OCI-LY1 (cell line): ENCODE measurements around the gene ANXA6.
"Not testable (repeated sequence)": the region's sequence is repeated elsewhere in the genome, so short reads cannot be mapped to it uniquely, and the experiment has no call there.

Experiments used
- H2AFZ ChIP-seq: fragments of 200-600 bp; sonication (generic), shearing (Covaris generic); 2 replicates; pipeline ENCODE4 v1.6.0; 2014; ENCODE audit warnings: antibody characterized with exemption, mild to moderate bottlenecking, low read length
- H3F3A ChIP-seq: fragments of 200-600 bp; sonication (generic), shearing (Covaris generic); 2 replicates; pipeline ENCODE4 v1.6.0; 2014; ENCODE audit warnings: mild to moderate bottlenecking, antibody characterized with exemption, low read length, moderate library complexity; ENCODE audit not compliant: insufficient read depth
- H3K27ac ChIP-seq: fragments of 200-600 bp; sonication (generic); 2 replicates; pipeline ENCODE4 v1.5.1; 2014; ENCODE audit warnings: low read length, mixed run types, mild to moderate bottlenecking, low read depth; ENCODE audit not compliant: poor library complexity, severe bottlenecking
- H3K27me3 ChIP-seq: fragments of 200-600 bp; sonication (generic); 2 replicates; pipeline ENCODE4 v1.6.0; 2014; ENCODE audit warnings: antibody characterized with exemption, mild to moderate bottlenecking, low read length, moderate library complexity; ENCODE audit not compliant: insufficient read depth
- H3K36me3 ChIP-seq: fragments of 200-600 bp; sonication (generic); 2 replicates; pipeline ENCODE4 v1.6.1; 2014; ENCODE audit warnings: mild to moderate bottlenecking, antibody characterized with exemption, low read length, moderate library complexity, mixed read lengths; ENCODE audit not compliant: insufficient read depth
- H3K4me1 ChIP-seq: fragments of 200-600 bp; sonication (generic); 2 replicates; pipeline ENCODE4 v1.5.1; 2014; ENCODE audit warnings: mild to moderate bottlenecking, low read length, moderate library complexity; ENCODE audit not compliant: insufficient read depth, severe bottlenecking
- H3K4me2 ChIP-seq: fragments of 200-600 bp; sonication (generic), shearing (Covaris generic); 2 replicates; pipeline ENCODE4 v1.6.1; 2014; ENCODE audit warnings: low read length
- H3K4me3 ChIP-seq: fragments of 200-600 bp; sonication (generic); 2 replicates; pipeline ENCODE4 v1.5.1; 2014; ENCODE audit warnings: low read length, low read depth, mild to moderate bottlenecking, mixed read lengths; ENCODE audit not compliant: poor library complexity, severe bottlenecking
- H3K79me2 ChIP-seq: fragments of 200-600 bp; shearing (Covaris generic); 2 replicates; pipeline ENCODE4 v1.6.1; 2016; ENCODE audit warnings: mixed run types, low read length, mixed read lengths; ENCODE audit not compliant: insufficient read depth
- H3K9ac ChIP-seq: fragments of 200-600 bp; sonication (generic), shearing (Covaris generic); 2 replicates; pipeline ENCODE4 v1.6.1; 2014; ENCODE audit warnings: mild to moderate bottlenecking, low read length, mixed read lengths
- H3K9me2 ChIP-seq: fragments of 200-600 bp; sonication (generic), shearing (Covaris generic); 2 replicates; pipeline ENCODE4 v1.6.1; 2014; ENCODE audit warnings: low read depth, mild to moderate bottlenecking, low read length, mixed read lengths
- H3K9me3 ChIP-seq: fragments of 200-600 bp; shearing (Covaris generic); 2 replicates; pipeline ENCODE4 v1.6.1; 2014; ENCODE audit warnings: low read length, mixed read lengths
- H4K20me1 ChIP-seq: fragments of 200-600 bp; sonication (generic), shearing (Covaris generic); 2 replicates; pipeline ENCODE4 v1.6.0; 2016; ENCODE audit warnings: mild to moderate bottlenecking, low read length; ENCODE audit not compliant: insufficient read depth
- CTCF ChIP-seq: fragments of 200-600 bp; sonication (generic), shearing (Covaris generic); IDR thresholded peaks from 2 replicates; pipeline ENCODE4 v1.5.1; 2017; ENCODE audit warnings: mild to moderate bottlenecking, antibody characterized with exemption, low read length, moderate library complexity, mixed read lengths
- EZH2 ChIP-seq: fragments of 200-600 bp; sonication (generic), shearing (Covaris generic); IDR thresholded peaks from 2 replicates; pipeline ENCODE4 v1.8.0; 2017; ENCODE audit warnings: borderline replicate concordance, mixed run types, mild to moderate bottlenecking, antibody characterized with exemption, low read length, moderate library complexity, mixed read lengths

The ANXA6 gene

GRCh38 chr5:151178777-151179488 lies 21.4 kb upstream of the ANXA6 start:
- Histone ChIP-seq H3K9me2 (no peaks in the 10 kb centered on the region), H3K4me1 (no peaks in the 10 kb centered on the region), H3K4me3 (no peak overlapping the region), H3K79me2 (no peaks in the 10 kb centered on the region), H3F3A (no peaks in the 10 kb centered on the region), H2AFZ (no peak overlapping the region), H3K9ac (no peak overlapping the region), H3K4me2 (no peak overlapping the region), H4K20me1 (no peaks in the 10 kb centered on the region), H3K9me3 (no peaks in the 10 kb centered on the region), H3K36me3 (peaks cover 64% of the 10 kb centered on the region), H3K27ac (no peak overlapping the region), H3K27me3 (no peaks in the 10 kb centered on the region)
- no peak for TF ChIP-seq EZH2

DNA sequence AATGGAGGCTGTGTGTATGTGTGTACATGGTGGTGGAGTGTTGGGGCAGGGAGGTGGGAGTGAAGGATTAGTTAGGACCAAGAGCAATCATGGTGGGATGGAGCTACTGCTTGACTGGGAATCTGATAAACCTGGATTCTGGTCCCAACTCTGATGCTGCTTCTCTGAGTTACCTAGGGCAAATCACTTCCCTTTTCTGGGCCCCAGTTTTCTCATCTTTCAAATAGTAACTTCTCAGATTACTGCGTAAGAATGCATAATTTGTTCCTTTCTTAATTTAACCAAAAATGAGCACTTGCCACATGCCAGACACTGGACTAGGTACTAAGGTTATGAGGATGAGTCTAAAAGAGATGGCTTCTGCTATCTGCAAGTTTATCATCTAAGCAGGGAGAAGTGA lies 20.8 kb upstream of the ANXA6 start:
- TF ChIP-seq EZH2: no peak
- TF ChIP-seq CTCF: no peak
- no peak overlapping the region for H3K4me3 ChIP-seq
- H4K20me1 ChIP-seq: no peaks in the 10 kb centered on the region
- peaks cover 58% of the 10 kb centered on the region for H3K36me3 ChIP-seq
- H3K4me2 ChIP-seq: no peak overlapping the region
- H3K9ac ChIP-seq: no peak overlapping the region
- no peaks in the 10 kb centered on the region for H3F3A ChIP-seq
- no peaks in the 10 kb centered on the region for H3K79me2 ChIP-seq
- no peaks in the 10 kb centered on the region for H3K9me3 ChIP-seq
- no peaks in the 10 kb centered on the region for H3K9me2 ChIP-seq
- H3K27ac ChIP-seq: no peak overlapping the region
- no peaks in the 10 kb centered on the region for H3K4me1 ChIP-seq
- H2AFZ ChIP-seq: no peak overlapping the region
- no peaks in the 10 kb centered on the region for H3K27me3 ChIP-seq

- not testable (repeated sequence) for H3K4me3 ChIP-seq, H3K27ac ChIP-seq, H3K9me3 ChIP-seq, H3K79me2 ChIP-seq, H3K9ac ChIP-seq, H3K4me2 ChIP-seq, H3F3A ChIP-seq, H3K4me1 ChIP-seq, H2AFZ ChIP-seq, H3K27me3 ChIP-seq, H4K20me1 ChIP-seq, H3K9me2 ChIP-seq
- peaks cover 37% of the 10 kb centered on the region for H3K36me3 ChIP-seq
Observed at GRCh38 chr5:151176268-151176667, 18.7 kb upstream of the ANXA6 start.

DNA sequence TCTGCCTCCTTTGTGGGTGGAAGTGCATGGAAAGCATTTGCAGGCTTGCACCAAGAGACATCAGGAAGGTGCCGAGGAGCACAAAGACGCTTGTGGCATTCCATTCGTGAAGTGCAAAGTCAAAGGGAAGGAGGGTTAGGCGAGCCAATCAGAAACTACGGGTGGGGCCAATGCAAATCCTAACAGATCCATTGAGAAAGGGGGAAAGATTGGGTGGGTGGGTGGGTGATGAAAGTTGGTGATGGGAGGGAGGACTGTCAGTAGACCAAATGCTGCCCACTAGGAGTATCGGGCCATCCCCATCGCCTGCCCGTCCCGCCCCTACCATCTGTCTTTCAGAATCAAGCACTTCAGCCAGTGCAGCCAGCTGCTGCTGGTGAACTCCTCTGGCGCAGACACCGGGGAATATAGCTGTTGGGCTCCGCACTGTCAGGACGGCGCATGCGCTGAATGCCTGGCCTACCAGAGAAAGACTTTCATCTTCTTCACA lies 17.1 kb upstream of the ANXA6 start:
- Histone ChIP-seq H3K4me2 (no peak overlapping the region), H3F3A (no peaks in the 10 kb centered on the region)

More for the DNA sequence above, 17.1 kb upstream of the ANXA6 start:
- TF ChIP-seq EZH2: no peak
- TF ChIP-seq CTCF: no peak
- H3K27ac ChIP-seq: no peak overlapping the region
- H3K9me2 ChIP-seq: no peaks in the 10 kb centered on the region
- no peak overlapping the region for H3K4me3 ChIP-seq
- H3K4me1 ChIP-seq: no peaks in the 10 kb centered on the region
- H3K9me3 ChIP-seq: no peaks in the 10 kb centered on the region
- H4K20me1 ChIP-seq: no peaks in the 10 kb centered on the region
- no peak overlapping the region for H3K9ac ChIP-seq
- H3K79me2 ChIP-seq: no peaks in the 10 kb centered on the region
- H3K36me3 ChIP-seq: peaks cover 21% of the 10 kb centered on the region
- no peaks in the 10 kb centered on the region for H3K27me3 ChIP-seq
- no peak overlapping the region for H2AFZ ChIP-seq
